C4-2B (cell line): ENCODE data around the gene PITPNC1.

Source experiments
- H3K27ac ChIP-seq: fragments of 450-650 bp; 2 replicates; pipeline ENCODE4 v1.5.1; 2017
- ZFX ChIP-seq: fragments of 450-650 bp; IDR thresholded peaks from 2 replicates; pipeline ENCODE4 v1.6.1; 2017
- TF ChIP-seq, protein P1 (sequence below): fragments of 450-650 bp; conservative IDR thresholded peaks from 2 replicates; pipeline ENCODE4 v1.5.1; 2017; ENCODE audit warnings: mild to moderate bottlenecking

PITPNC1 gene

DNA sequence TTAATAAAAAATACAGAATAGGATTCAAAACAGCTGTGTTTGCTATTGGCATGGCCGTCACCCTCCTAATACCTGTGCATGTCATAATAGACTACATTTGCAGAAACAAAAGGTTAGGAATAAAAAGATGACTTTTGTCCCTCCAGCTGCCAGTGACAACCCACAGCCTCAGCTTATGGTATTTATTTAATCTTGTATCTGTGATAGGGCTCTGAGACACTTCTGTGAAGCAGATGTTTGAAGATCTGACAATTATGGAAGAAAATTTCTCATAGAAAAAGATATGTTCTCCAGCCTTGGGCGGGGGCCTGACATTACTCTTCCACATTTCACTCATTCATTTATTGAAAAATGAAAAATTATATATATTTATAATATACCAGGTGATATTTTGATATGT lies 62.2 kb downstream of the PITPNC1 start:
- H3K27ac ChIP-seq = no peak overlapping the region
- no peak for TF ChIP-seq ZFX
- TF ChIP-seq, protein P1, sequence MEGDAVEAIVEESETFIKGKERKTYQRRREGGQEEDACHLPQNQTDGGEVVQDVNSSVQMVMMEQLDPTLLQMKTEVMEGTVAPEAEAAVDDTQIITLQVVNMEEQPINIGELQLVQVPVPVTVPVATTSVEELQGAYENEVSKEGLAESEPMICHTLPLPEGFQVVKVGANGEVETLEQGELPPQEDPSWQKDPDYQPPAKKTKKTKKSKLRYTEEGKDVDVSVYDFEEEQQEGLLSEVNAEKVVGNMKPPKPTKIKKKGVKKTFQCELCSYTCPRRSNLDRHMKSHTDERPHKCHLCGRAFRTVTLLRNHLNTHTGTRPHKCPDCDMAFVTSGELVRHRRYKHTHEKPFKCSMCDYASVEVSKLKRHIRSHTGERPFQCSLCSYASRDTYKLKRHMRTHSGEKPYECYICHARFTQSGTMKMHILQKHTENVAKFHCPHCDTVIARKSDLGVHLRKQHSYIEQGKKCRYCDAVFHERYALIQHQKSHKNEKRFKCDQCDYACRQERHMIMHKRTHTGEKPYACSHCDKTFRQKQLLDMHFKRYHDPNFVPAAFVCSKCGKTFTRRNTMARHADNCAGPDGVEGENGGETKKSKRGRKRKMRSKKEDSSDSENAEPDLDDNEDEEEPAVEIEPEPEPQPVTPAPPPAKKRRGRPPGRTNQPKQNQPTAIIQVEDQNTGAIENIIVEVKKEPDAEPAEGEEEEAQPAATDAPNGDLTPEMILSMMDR = no peak

DNA sequence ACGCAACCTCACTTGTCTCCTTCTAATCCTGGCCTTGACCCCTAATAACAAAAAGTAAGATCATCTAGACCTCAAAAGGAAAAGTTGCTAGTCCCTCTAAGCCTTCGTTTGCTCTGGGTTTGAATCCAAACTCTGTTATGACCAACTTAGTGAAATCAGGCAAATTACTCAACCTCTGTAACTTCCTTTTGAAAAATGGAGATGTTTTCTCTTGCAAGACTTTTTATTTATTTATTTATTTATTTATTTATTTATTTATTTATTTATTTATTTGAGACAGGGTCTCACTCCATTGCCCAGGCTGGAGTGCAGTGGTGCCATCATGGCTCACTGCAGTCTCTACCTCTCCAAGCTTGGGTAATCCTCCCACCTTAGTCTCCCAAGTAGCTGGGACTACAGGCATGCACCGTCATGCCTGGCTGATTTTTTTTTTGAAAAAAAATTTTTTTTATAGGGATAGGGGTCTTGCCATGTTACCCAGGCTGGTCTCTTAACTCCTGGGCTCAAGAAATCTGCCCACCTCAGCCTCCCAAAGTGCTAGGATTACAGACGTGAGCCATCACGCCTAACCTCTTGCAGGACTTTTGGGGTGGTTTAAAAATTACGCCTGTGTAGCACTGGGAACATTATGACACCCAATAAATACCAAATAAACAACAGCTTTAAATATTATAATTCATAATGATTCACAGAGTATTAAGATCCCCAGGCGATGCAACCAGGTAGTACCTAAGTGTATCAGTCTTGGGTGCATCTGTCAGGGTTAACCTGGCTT lies 63.4 kb downstream of the PITPNC1 start:
- no peak overlapping the region for H3K27ac ChIP-seq
- TF ChIP-seq, protein P1 = no peak
- TF ChIP-seq ZFX = no peak

DNA sequence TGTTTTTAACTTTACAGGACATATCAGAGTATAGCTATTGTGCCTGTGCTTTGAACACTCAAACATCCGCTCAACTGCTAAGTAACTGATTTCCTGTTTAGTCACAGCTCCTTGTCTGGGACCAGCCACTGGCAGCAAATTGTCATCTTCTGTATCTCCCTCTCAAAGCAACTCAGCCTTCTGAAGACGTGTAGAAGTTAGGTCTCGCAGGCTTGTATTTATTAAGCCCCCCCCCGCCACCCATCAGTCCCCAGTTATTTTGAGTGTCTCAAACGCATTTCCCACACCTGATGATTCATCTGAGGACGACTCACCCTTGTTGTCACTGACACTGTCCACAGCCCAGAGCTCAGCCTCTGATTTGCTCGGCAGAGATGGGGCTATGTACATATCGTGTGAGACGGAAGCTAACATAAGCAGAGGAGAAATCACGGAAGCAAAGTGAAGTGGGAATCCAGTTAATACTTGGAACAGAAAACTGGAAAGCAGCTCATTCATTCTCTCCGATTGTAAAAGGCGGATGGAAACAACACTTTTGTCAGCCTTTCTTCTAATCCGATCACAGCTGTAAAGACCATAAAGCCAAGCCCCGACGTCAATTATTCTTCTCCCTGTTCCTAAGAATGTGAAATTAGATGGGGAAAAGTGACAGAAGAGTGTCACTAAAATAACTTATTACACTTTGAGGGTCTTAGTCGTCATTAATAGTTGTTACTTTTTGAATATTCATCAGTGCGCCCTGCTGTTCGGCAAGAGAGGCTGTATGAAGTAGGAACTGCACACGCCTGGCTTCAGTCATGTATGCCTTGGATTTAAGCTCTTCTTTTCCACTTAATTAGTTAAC lies 64.2 kb downstream of the PITPNC1 start:
- H3K27ac ChIP-seq = no peak overlapping the region
- TF ChIP-seq, protein P1 = no peak
- TF ChIP-seq ZFX = no peak

DNA sequence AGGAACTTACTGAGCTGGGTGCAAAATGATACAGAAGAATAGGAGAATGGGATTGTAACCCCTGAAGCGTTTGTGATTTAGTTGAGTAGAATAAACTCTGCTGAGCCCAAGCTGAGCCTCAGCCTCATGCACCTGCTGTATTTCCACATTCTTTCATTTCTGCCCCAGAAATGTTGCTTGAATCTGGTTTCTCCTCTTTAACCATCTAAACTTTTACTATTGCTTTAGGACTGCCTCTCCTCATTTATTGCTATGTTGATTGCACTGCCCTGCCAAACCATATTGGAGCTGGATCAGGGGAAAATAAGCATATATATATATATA lies 64.8 kb downstream of the PITPNC1 start:
- TF ChIP-seq, protein P1 = no peak
- H3K27ac ChIP-seq = no peak overlapping the region

DNA sequence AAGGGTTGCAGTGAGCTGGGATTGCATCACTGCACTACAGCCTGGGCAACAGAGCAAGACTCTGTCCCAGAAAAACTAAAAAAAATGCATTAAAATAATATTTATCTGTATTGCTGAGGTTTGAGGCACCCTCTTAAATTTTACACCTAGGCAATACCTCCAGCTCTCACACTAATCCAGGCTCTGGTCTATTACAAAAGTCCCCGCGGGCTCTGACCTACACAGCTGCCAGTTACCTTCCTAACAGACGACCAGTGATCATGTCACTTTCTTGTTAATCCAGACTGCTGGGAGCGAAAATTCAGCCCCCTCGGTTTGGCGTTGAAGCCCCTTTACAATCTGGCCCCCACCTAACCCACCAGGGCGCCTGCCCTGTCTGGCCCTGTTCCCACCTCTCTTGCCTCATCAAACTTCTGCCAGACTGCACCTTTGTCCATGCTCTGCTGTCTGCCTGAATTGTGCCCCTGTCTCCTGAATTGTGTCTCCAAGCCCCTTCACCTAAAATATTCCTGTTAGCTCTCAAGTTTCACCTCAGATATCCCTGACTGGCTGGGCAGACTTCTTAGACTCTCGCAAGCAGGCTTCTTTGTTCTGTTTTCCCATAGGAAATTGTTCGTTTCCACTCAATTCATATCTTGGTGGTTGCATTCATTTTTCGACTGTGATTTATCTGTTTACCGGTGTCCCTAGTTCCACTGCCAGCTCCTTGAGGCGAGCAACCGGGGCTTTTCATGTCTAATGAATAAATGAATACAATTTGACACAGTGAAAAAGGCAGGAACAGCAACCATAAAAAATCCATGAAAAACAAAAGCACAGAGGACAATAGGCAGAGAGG lies 65.9 kb downstream of the PITPNC1 start:
- TF ChIP-seq, protein P1 = no peak
- no peak for TF ChIP-seq ZFX
- no peak overlapping the region for H3K27ac ChIP-seq

DNA sequence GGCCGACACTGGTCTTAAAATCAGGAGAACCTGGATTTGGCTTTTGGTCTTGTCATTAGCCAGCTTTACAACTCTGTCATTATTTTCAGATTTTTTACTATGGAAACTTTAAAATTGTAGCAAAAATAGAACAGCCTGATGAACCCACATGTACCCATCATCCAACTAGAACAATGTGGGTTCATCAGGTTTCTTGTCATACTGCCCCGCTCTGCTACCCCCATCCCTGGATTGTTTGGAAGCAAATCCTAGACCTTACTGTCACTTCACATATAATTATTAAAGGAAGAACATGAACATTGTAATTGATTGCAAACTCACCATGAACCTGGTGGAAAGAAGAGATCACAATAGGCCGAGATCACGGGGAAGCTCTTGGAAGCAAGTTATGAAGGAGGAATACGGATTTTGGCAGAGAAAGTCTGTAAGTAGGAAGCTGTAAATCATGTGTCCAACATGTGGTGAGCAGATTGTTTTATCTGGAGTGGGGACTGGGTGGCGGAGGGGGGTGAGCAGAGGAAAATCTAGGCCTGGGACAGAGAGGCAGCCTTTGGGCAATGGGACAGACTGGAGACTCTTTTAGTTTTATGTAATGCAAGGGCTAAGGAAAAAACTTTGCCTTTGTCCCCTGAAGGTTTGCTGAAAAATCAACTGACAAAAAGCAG lies 67.0 kb downstream of the PITPNC1 start:
- TF ChIP-seq, protein P1 = no peak
- no peak for TF ChIP-seq ZFX
- H3K27ac ChIP-seq = no peak overlapping the region
